GM18907 (cell line): ENCODE results near the gene COL4A3.
"Not testable (repeated sequence)": the region's sequence is repeated elsewhere in the genome, so short reads cannot be mapped to it uniquely, and the experiment has no call there.

Source experiments
- ATAC-seq: cut with Tn5 transposase; IDR thresholded peaks from one replicate; pipeline ENCODE4 v1.9.1; 2021; ENCODE audit warnings: mild to moderate bottlenecking, moderate library complexity; ENCODE audit not compliant: unreplicated experiment

Gene COL4A3

DNA sequence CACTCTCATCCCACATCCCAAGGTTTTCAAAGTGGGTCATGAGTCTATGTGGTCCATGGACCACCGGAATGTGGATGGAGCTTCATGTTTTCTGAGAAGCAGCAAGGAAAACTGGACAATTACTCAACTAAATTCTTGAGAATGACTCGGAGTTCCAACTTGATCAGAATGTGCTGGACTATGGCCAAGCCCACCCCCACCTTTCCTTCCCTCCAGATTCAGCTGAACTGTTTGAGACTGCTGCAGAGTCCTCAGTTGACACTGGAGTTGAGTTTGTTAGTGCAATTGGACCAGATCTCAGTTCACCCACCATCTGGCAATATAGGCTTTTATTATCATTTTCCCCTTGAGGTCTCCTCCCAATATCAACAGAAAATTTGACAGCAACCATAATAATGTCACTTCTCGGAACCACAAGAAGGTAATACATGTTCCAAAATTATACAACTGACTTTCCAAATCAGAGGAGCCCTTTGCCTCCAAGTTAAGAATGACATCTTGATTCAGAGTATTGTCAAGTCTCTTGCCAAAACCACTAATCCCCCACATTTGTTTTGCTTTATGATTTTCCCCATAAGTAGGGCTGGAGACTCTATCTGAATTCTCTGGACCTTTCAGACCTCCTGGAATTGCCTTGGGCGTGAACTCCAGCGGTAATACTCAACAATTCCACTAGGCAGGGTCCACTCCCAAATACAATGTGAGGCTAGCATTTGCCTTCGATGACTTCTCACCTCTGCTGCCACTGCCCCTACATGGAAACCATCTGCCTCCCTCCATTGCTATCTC is 9.2 kb upstream of the COL4A3 start:
- ATAC-seq = no peak

DNA sequence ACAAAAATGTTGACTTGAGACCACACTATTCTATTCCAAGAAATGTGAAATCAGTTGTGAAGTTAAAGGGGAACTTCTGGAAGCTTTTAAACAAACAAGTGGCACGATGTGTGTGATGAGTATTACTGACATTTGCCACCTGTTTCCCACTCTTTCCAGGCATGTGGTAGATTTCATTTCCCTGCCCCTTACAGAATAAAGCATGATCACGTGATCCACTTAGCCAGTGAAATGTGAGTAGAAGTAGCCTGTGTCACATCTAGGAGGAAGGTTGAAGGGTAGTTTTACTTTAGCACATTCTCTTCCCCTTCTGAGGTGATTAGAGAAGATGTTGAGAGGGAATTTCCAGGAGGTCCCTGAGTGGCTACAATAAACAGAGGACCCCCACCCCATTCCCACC is 4.3 kb upstream of the COL4A3 start:
- ATAC-seq = no peak

DNA sequence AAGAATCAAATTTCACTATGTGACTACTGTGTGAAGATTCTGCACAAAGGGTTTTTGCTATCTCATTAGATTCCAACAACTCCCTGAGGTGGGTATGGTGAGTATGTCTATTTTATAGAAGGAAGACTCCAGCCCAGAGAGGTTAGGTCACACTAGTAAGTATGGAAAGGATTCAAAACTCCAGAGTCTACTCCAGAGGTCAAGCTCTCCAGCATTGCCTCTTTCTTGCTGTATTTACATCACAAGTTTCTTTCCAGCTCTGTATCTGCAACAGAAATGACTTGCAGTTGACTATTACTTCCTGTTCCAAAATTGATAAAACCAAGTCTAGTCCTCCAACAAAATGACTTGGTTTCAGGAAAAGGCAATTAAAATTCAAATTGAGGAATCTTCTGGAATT is 2.5 kb upstream of the COL4A3 start:
- ATAC-seq = no peak

DNA sequence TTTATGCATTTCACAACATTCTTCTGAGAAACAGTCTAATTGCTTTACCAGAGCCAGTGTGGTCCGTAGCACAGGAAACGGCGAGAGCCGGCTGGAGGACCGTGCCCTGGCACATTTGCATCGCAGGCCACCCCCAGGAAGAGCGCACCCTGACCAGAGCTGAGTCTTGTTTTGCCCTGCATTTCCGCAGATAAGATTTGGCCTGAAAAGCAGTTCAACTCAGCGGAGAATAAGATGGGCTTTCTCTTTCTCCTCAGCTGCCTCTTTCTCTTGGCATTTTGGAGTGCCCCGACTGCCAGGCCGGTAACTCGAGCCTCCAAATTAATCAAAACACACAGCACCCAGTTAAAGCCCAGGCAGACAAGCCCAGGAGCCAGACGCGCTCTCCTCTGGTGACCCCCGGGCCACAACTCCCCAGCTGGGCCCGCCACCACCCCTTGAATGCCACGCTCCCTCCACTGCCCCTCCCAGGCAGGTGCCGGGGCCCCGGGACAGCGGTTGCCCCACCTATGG is 883 bp upstream of the COL4A3 start:
- peak; percentile 86 for ATAC-seq

DNA sequence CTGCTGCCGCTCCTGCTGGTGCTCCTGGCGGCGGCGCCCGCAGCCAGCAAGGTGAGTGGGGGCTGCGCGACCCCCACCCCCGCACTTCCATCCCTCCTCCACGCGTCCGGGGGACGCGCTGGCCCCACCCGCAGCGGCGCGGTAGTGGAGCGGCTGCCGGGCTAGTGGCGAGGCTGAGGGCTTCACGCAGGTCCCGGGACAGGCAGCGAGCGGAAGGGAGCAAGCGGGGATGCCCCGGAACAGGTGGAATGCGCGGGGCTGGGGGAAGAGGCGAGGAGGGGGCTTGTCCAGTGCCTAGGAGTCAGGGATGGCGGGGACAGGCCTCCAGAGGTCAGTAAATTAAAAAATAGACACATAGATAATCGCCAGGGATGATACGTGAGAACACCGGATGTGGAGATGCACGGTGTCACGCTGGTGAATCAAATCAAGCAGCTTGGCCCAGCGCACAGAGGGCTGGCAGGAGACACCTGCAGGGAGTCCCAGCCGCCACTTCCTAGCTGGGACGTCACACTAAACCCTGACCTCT is 403 bp downstream of the COL4A3 start:
- peak; percentile 77 for ATAC-seq

DNA sequence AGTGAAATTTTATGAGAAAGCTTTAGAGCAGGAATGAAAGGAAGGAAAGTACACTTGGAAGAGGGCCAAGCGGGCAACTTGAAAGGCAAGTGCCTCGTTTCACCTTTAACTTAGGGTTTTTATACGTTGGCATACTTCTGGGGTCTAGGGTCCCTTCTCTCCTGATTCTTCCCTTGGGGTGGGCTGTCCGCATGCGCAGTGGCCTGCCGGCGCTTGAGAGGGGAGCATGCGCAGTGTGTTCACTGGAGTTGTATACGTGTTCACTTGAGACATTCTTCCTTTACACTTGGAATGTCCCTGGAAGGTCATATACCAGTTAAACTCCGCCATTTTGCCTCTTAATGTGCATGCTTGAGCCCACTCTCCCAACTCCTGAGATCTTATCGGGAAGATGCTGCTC is 7.4 kb downstream of the COL4A3 start:
- ATAC-seq = not testable (repeated sequence)

DNA sequence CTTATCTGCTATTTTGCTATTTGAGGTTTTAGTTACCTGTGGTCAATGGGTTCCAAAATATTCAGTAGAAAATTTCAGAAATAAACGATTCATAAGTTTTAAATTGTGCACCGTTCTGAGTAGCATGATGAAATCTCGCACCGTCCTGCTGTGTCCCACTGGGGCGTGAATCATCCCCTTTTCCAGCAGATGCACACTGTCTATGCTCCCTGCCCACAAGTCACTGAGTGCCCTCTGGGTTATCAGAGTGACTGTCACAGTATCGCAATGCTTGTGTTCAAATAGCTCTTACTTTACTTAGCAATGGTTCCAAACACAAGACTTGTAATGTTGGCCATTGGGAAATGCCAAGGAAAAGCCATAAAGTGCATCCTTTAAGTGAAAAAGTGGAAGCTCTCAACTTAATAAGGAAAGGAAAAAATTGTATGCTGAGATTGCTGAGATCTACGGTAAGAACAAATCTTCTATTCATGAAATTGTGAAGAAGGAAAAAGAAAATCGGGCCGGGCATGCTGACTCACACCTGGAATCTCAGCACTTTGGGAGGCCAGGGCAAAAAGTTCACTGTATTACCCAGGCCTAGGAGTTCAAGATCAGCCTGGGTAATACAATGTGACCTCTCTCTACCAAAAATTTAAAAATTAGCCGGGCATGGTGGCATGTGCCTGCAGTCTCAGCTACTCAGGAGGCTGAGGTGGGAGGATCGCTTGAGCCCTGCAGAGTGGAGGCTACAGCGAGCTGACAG is 13.3 kb downstream of the COL4A3 start:
- ATAC-seq = no peak

DNA sequence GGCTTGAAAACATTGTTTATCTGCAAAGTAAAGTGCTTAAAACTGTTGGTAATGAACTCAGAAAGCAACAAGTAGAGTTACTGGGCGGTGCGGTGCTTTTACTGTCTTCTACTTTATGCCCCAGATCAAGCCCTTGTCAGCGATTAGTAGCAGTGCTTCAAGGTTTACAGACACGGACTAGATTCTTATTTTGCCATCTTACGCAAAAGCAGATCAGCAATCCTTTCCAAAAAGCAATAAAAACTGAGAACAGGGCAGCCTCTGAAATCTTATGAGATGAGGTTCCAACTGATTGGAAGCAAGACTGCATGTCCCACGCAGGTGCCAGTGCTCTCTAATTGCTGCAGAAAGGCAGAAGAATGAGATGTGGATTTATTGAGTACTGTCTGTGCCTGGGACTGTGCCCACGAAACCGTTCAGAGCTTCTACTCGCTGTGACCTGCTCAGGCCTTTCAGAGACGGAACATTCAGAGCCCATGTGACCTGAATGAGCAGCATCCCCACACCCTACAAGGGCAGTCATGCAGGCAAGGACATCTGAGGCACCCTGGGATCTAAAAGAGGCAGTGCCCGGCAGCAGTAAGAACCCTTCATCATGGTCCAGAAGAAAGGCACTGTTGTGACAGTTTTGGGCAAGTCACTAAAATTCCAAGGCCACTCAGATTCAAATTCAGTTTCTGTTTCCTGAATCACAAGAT is 15.7 kb downstream of the COL4A3 start:
- no peak for ATAC-seq

DNA sequence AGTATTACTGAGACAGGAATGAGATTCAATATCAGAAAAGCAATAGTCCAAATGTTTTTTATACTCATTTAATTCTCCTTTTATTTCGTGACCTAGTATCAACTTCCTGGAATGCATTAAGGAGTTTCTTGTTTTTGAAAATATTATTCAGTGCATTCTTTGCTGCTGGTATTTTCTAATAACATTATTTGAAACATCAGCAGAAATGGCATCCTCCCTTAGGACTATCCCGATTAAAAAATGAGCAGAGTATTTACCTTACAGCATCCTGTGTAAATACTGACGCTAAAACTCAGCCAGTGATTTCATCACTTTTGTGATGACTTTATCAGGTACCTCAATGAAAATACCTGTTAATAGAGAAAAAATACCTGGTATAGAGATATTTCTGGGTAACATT is 16.3 kb downstream of the COL4A3 start:
- ATAC-seq = no peak

DNA sequence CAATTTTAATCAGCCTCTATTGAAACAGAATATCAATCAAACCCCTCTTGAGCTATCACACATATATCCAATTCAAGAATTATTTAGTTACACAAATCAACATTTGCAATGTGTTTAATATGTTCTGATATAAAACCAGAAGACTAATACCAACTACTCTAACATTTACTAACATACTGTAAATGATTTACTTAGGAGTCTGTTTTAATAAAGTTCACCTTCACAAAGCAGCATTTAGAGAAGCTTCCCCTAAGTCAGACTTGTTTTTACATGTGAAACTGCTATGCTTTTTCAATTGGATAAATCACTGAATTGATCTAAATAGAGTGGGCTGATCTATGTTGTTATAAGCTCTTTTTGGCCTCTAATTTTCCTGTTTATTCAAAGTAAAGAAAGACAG is 18.3 kb downstream of the COL4A3 start:
- no peak for ATAC-seq

DNA sequence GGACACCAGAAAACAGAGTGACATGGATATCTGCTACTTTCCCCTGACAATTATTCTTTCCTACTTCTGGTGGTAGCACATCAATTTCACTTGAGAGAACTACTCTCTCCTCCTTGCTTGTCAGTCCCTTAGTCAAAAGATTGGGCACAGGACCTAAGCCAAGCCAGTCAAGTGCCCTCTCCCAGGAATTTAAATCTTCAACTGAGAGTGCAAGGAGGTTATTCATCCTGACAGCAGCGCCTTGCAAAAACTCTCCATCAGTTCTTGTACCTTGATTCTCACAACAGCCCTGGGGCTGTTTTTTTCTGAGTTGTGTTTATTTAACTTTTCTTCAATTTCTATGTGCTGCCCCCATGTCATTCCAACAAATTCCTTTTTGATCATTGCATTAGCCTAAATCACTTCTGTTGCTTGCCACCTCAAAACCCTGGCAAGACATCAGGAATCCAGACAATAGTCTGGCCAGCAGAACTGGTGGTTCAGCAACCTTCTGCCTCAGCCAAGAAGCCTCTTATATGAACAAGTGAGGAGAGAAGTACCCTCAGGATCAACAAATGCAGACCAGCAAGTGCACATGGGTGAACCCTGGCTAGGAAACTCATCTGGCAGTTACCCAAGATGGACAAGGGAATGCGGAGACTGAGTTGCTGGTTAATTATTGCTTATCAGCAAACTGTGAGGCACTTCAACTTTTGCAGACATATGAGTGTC is 19.4 kb downstream of the COL4A3 start:
- no peak for ATAC-seq

DNA sequence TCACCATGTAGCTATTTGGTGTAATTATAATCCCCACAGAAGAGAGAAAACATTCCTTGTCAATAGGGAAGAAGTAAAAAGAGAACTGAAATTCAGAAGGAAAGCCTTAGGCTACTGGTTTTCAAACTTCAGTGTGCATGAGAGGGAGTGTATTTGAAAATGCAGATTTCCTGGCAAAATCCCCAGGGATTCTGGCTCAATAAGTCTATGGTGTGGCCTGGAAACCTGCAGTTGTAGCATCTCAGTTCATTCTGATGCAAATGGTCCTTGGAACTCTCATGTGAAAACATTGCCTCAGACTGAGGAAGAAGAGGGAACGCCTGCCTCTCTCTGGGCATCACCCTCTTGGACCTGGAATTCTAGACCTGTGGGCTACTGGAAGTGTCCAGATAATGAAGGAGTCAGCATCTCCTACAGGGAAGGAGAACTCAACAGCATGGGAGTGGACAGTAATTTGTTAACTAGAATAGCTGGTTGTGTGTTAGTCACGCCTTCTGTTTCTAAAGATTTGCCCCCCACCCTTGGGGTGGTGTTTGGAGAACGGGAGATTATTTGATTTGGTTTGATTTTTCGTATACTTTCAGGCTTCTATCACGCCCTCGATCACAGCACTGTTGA is 21.3 kb downstream of the COL4A3 start:
- no peak for ATAC-seq

DNA sequence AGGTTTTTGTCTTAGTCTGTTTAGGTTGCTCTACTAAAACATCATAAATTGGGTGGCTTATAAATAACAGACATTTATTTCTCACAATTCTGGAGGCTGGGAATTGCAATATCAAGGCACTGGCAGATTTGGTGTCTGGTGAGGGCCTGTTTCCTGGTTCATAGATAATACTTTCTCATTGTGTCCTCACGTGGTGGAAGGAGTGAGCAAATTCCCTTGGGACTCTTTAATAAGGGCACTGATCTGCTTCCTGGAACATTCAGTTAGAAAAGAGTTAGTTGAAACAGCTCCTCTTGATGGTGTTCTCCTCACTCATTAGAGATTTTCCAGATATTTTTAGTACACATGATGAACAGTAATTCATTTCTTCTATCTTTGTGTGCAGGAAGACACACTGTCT is 22.3 kb downstream of the COL4A3 start:
- no peak for ATAC-seq

DNA sequence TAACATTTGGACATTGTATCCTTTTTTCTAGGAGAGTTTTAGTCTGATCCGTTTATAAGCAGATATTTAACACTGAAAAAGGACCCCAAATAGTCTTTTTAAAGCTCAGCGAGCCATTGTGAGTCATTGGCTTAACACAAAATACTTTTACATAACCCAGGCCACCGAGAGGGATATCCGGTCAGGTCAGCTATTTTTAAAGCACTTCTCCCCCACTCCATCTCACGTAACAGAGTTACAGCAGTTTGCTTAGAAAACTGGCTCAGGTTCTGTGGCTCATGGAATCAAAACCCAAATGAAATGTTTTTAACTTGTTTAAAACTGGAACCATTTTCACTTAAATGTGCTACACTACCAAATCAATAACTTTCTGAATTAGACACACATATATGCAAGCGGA is 23.9 kb downstream of the COL4A3 start:
- ATAC-seq = peak; percentile 67

DNA sequence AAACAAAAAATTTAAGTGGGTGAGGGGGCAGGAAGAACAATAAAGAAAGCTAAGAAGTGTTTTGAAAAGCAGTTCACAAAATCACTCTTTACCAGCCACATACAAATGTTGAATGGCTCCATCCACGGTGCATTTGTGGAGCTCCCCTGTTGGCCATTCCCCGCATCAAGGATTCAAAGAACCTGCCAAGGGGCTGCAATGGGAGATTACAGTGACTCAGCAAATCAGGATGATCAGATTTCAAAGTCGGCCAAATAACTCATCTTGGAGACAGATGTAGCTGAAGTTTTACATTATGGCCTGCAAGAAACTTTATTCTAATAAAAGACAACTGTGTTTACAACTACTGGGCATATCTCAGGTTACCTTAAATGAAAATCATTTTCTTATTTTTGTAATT is 26.9 kb downstream of the COL4A3 start:
- no peak for ATAC-seq

DNA sequence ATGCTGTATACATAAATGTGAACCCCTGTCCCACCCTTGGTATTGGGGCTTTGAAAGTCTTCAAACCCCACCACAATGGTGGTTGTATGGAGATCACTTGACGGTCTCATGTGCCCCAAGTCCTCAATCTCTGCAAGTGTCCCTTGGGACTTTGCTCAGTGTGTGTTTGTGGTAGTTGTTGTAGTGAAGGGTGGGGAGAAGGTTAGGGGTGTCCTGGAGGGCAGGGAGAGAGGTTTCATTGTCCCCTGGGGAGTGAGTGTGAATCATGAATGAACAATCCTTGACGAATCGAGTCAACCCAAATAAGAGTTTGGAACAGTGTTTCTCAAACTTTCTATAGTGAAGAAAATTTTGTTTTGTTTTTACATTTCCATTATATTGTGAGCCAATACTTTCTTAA is 28.1 kb downstream of the COL4A3 start:
- no peak for ATAC-seq

DNA sequence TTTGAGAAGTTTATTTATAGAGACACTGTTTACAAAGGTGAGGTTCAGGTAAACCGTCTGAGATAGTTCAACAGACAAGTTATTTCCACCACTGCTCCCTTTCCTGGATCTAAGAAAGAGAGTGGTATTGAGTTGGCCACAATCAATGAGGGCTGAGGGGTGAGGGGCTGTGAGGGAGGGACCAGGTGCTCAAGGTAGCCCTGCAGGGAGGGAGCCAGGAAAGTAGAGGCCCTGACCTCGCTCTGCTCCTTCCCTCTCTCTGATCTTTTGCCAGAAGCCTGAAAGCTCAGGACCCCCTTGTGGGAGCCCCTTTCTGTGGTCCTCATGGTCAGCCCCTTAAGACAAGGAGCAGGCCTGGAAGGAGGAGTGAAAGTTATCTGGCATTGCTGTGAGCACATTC is 29.8 kb downstream of the COL4A3 start:
- ATAC-seq = no peak

DNA sequence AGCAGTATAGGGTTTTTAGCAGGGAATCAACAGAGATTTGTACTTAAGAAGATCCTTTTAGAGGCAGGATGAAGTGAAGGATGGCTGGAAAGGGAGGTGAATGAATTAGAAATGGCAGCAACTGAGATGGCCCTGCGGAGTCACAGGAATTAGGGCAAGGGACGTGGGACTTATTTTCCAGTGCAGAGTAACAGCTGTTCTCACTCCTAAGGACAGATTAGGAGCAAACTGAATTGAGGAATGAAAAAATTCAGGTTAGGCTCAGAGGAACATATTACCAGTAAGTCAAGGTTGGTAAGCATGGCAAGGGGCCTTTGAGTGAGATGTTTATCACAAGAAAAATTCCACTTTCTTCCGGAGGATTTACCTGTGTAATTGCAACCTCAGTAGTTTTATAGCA is 34.4 kb downstream of the COL4A3 start:
- no peak for ATAC-seq

DNA sequence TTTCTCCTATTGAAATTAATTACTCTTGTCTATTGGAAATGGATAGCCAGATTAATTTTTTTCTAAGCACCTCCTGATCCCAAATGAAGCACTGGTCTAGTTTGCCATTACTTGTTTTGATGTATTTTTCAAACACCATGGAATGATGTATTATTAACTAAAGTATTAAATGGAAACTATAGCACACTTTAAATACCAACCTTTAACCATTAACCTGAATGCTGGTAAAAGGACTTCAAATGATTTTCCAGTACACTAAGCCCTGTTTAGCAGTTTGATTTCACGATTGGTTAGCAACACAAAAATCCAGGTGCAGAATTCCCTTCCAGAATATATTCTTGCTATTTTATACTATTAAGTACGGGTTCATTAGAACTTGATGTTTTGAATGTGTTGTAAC is 37.3 kb downstream of the COL4A3 start:
- ATAC-seq = no peak

DNA sequence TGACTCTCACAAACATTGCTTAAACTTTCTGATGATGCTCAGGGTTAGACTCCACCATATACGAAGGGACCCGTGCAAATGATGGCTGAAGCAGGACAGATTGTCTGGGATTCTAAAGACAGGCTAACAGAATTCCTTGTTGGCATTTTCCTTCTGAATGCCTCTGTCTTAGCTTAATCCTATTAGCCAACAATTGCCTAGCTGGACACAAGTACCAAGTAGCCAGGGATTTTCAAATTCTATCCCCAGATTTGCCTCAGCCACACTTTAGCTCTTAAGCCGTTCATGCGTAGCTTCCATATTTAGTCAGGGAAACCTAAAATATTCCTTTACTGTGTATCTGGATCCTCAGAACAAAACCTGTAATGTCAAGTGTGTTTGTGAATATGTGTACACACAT is 40.0 kb downstream of the COL4A3 start:
- no peak for ATAC-seq
